HepG2 (cell line): ENCODE measurements around the gene MAP3K19. TPM values are rescaled to one million over a fixed set of nuclear protein-coding genes. Genes with fewer than 3 reads are reported as not detected.

Source experiments
- FLYWCH1 ChIP-seq: sonication (generic); formaldehyde crosslinking; IDR thresholded peaks from 2 replicates; pipeline ENCODE4 v1.8.1; 2023; ENCODE audit warnings: mild to moderate bottlenecking, missing genetic modification reagents
- JUND ChIP-seq: sonication (generic); formaldehyde crosslinking; IDR thresholded peaks from 2 replicates; pipeline ENCODE4 v1.8.0; 2022; ENCODE audit warnings: mild to moderate bottlenecking, missing genetic modification reagents
- NFKBIZ ChIP-seq: IDR thresholded peaks from 2 replicates; pipeline ENCODE4 v1.6.1; 2018; ENCODE audit warnings: missing genetic modification reagents, missing compliant biosample characterization
- ZFP36 ChIP-seq: fragments of 150-350 bp; IDR thresholded peaks from 2 replicates; pipeline ENCODE4 v1.6.1; 2018; ENCODE audit warnings: borderline replicate concordance, low read length, low read depth; ENCODE audit not compliant: partially characterized antibody
- ZNF17 ChIP-seq: sonication (generic); formaldehyde crosslinking; IDR thresholded peaks from 2 replicates; pipeline ENCODE4 v1.5.0; 2020; ENCODE audit warnings: mild to moderate bottlenecking, missing genetic modification reagents
- ZNF772 ChIP-seq: sonication (generic); formaldehyde crosslinking; IDR thresholded peaks from 2 replicates; pipeline ENCODE4 v1.5.0; 2020; ENCODE audit warnings: mild to moderate bottlenecking, missing genetic modification reagents
- polyA plus RNA-seq, 8 experiments: library from polyadenylated mRNA; depleted of rRNA in 3 of 8; stranded (reverse) in 7 of 8; unstranded in 1 of 8; fragments of >200 nt; fragmentation: Illumina TruSeq in 4 of 8; extraction: Trizol in 4 of 8; gene quantifications; 2 replicates each; pipeline versions ENCODE4 v1.2.1 to v1.2.3, GENCODE V29; 2011 to 2016; ENCODE audit warnings: low read depth in 4 of 8, missing spikeins in 1 of 8, mixed read lengths in 1 of 8; ENCODE audit not compliant: insufficient read depth in 1 of 8
- total RNA-seq, 5 experiments: library from RNA; depleted of rRNA; stranded (reverse); fragments of >200 nt; fragmentation: Illumina TruSeq; extraction: Trizol; gene quantifications; 2 replicates each; pipeline ENCODE4 v1.2.3, GENCODE V29; 2016; ENCODE audit warnings: low read depth in 1 of 5
- TF ChIP-seq, protein P1 (sequence below), 2 experiments: sonication (generic) in 1 of 2; formaldehyde crosslinking in 1 of 2; IDR thresholded peaks; 2 replicates each; pipeline versions ENCODE4 v1.5.1 to v1.6.1; 2011 to 2020; ENCODE audit warnings: borderline replicate concordance in 1 of 2, low read depth in 1 of 2, low read length in 1 of 2, mild to moderate bottlenecking in 1 of 2, missing genetic modification reagents in 1 of 2, moderate library complexity in 1 of 2
- TF ChIP-seq, protein P2 (sequence below): sonication (generic); formaldehyde crosslinking; IDR thresholded peaks from 2 replicates; pipeline ENCODE4 v1.4.0; 2020; ENCODE audit warnings: mild to moderate bottlenecking, missing genetic modification reagents
- TF ChIP-seq, protein P3 (sequence below): sonication (generic); formaldehyde crosslinking; IDR thresholded peaks from 2 replicates; pipeline ENCODE4 v1.4.0; 2020; ENCODE audit warnings: missing genetic modification reagents, mild to moderate bottlenecking, borderline replicate concordance
- TF ChIP-seq, protein P4 (sequence below): sonication (generic); formaldehyde crosslinking; IDR thresholded peaks from 2 replicates; pipeline ENCODE4 v1.8.1; 2023; ENCODE audit warnings: missing genetic modification reagents, mild to moderate bottlenecking, borderline replicate concordance
- TF ChIP-seq, protein P5 (sequence below): sonication (generic); formaldehyde crosslinking; IDR thresholded peaks from 2 replicates; pipeline ENCODE4 v1.8.1; 2023; ENCODE audit warnings: mild to moderate bottlenecking, missing genetic modification reagents, borderline replicate concordance
- TF ChIP-seq, protein P6 (sequence below): sonication (generic); formaldehyde crosslinking; IDR thresholded peaks from 2 replicates; pipeline ENCODE4 v1.5.1; 2020; ENCODE audit warnings: mild to moderate bottlenecking, missing genetic modification reagents, moderate library complexity

Gene MAP3K19
- total and polyA plus RNA-seq, 2 of the 13 experiments (the other 11 are each of a cell fraction or from before 2014, with no cell fraction given) = not detected

DNA sequence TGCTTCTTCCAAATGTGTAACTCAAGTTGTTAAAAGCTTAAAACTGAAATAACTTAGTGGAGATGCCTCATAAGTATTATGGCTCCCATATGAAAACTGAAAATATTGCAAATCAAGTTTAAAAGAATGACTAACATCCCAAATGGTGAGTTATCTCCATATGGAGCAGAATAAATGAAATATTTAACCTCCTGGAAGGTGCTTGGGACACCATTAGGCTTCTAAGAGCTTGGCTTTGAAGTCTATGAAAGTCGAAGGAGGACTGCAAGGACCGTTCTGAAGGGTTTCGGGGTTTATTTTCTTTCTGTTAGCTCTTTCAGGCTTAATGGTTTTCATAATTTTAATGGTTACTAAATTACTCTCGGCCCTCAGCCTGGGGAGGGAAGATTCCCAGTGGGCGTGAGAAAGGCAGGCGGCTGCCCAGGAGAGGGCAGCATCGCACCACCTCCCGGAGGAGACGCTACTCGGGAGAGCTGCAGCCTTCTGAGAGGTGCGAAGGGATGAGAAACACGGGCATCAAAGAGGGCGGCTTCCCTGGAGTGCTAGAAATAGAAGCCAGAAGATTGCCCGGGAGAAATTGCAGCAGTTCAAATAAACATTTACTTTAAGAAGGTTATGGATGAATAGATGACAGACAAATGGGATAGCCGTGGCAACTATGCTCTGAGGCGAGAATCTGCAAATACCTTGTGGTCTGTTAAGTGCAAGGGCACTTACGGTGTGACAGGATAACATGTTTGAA lies 43.1 kb downstream of the MAP3K19 start (continued):
- TF ChIP-seq, protein P1, sequence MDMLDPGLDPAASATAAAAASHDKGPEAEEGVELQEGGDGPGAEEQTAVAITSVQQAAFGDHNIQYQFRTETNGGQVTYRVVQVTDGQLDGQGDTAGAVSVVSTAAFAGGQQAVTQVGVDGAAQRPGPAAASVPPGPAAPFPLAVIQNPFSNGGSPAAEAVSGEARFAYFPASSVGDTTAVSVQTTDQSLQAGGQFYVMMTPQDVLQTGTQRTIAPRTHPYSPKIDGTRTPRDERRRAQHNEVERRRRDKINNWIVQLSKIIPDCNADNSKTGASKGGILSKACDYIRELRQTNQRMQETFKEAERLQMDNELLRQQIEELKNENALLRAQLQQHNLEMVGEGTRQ (IDR thresholded peaks at IDR 0.05; ENCODE audit: low read depth, low read length) = no peak
- TF ChIP-seq, protein P1 (CRISPR knock-in tag; IDR thresholded peaks at IDR 0.05; ENCODE audit: borderline replicate concordance) = no peak
- TF ChIP-seq, protein P2, sequence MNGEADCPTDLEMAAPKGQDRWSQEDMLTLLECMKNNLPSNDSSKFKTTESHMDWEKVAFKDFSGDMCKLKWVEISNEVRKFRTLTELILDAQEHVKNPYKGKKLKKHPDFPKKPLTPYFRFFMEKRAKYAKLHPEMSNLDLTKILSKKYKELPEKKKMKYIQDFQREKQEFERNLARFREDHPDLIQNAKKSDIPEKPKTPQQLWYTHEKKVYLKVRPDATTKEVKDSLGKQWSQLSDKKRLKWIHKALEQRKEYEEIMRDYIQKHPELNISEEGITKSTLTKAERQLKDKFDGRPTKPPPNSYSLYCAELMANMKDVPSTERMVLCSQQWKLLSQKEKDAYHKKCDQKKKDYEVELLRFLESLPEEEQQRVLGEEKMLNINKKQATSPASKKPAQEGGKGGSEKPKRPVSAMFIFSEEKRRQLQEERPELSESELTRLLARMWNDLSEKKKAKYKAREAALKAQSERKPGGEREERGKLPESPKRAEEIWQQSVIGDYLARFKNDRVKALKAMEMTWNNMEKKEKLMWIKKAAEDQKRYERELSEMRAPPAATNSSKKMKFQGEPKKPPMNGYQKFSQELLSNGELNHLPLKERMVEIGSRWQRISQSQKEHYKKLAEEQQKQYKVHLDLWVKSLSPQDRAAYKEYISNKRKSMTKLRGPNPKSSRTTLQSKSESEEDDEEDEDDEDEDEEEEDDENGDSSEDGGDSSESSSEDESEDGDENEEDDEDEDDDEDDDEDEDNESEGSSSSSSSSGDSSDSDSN (CRISPR knock-in tag) = no peak
- TF ChIP-seq JUND (CRISPR knock-in tag) = no peak
- TF ChIP-seq NFKBIZ (CRISPR knock-in tag) = no peak
- TF ChIP-seq ZFP36 = no peak
- no peak for TF ChIP-seq ZNF17 (CRISPR knock-in tag)
- no peak; the same call in 1 of the 2 replicates for TF ChIP-seq ZNF772 (CRISPR knock-in tag)
- TF ChIP-seq, protein P3, sequence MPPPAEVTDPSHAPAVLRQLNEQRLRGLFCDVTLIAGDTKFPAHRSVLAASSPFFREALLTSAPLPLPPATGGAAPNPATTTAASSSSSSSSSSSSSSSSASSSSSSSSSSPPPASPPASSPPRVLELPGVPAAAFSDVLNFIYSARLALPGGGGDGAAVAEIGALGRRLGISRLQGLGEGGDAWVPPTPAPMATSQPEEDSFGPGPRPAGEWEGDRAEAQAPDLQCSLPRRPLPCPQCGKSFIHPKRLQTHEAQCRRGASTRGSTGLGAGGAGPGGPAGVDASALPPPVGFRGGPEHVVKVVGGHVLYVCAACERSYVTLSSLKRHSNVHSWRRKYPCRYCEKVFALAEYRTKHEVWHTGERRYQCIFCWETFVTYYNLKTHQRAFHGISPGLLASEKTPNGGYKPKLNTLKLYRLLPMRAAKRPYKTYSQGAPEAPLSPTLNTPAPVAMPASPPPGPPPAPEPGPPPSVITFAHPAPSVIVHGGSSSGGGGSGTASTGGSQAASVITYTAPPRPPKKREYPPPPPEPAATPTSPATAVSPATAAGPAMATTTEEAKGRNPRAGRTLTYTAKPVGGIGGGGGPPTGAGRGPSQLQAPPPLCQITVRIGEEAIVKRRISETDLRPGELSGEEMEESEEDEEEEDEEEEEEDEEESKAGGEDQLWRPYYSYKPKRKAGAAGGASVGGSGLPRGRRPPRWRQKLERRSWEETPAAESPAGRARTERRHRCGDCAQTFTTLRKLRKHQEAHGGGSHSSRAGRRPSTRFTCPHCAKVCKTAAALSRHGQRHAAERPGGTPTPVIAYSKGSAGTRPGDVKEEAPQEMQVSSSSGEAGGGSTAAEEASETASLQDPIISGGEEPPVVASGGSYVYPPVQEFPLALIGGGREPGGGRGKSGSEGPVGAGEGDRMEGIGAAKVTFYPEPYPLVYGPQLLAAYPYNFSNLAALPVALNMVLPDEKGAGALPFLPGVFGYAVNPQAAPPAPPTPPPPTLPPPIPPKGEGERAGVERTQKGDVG (CRISPR knock-in tag) = no peak
- TF ChIP-seq, protein P4, sequence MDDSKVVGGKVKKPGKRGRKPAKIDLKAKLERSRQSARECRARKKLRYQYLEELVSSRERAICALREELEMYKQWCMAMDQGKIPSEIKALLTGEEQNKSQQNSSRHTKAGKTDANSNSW (CRISPR knock-in tag) = no peak
- TF ChIP-seq FLYWCH1 (CRISPR knock-in tag) = no peak
- TF ChIP-seq, protein P5, sequence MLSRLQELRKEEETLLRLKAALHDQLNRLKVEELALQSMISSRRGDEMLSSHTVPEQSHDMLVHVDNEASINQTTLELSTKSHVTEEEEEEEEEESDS = no peak
- TF ChIP-seq, protein P6, sequence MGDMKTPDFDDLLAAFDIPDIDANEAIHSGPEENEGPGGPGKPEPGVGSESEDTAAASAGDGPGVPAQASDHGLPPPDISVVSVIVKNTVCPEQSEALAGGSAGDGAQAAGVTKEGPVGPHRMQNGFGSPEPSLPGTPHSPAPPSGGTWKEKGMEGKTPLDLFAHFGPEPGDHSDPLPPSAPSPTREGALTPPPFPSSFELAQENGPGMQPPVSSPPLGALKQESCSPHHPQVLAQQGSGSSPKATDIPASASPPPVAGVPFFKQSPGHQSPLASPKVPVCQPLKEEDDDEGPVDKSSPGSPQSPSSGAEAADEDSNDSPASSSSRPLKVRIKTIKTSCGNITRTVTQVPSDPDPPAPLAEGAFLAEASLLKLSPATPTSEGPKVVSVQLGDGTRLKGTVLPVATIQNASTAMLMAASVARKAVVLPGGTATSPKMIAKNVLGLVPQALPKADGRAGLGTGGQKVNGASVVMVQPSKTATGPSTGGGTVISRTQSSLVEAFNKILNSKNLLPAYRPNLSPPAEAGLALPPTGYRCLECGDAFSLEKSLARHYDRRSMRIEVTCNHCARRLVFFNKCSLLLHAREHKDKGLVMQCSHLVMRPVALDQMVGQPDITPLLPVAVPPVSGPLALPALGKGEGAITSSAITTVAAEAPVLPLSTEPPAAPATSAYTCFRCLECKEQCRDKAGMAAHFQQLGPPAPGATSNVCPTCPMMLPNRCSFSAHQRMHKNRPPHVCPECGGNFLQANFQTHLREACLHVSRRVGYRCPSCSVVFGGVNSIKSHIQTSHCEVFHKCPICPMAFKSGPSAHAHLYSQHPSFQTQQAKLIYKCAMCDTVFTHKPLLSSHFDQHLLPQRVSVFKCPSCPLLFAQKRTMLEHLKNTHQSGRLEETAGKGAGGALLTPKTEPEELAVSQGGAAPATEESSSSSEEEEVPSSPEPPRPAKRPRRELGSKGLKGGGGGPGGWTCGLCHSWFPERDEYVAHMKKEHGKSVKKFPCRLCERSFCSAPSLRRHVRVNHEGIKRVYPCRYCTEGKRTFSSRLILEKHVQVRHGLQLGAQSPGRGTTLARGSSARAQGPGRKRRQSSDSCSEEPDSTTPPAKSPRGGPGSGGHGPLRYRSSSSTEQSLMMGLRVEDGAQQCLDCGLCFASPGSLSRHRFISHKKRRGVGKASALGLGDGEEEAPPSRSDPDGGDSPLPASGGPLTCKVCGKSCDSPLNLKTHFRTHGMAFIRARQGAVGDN = peak; percentile 49
